ENCODE results near the gene GPC6.
"Not testable (repeated sequence)": the region's sequence is repeated elsewhere in the genome, so short reads cannot be mapped to it uniquely, and the experiment has no call there.

The GPC6 gene

GRCh38 chr13:94300401-94300800, 1073.8 kb downstream of the GPC6 start:
- H3K4me1 ChIP-seq (ENCODE audit: control insufficient read depth, insufficient read depth, low read length, poor library complexity, severe bottlenecking): peaks cover 9% of the 10 kb centered on the region
- H3K9me3 ChIP-seq (ENCODE audit: control insufficient read depth, low read length): no peaks in the 10 kb centered on the region
- no peak overlapping the region for H3K4me3 ChIP-seq (ENCODE audit: extremely low read depth, insufficient read depth, low read length, poor library complexity, severe bottlenecking)
- H3K27ac ChIP-seq (ENCODE audit: low read depth, low read length, severe bottlenecking): no peak overlapping the region
- no peaks in the 10 kb centered on the region for H3K36me3 ChIP-seq (ENCODE audit: control insufficient read depth, insufficient read depth, low read length)
- WGBS, 2 experiments (ENCODE audit: insufficient coverage in 2 of 2): 78 to 100% methylated on average over 1 to 3 of the region's 4 CpGs

GRCh38 chr13:94301487-94301886, 1074.9 kb downstream of the GPC6 start:
- 80% methylated on average over 1 of the region's 1 CpG; no CpG with 5 or more reads in 1 of the 2 experiments for WGBS, 2 experiments (ENCODE audit: insufficient coverage in 2 of 2)
- H3K4me1 ChIP-seq (ENCODE audit: control insufficient read depth, insufficient read depth, low read length, poor library complexity, severe bottlenecking): peaks cover 16% of the 10 kb centered on the region
- no peaks in the 10 kb centered on the region for H3K9me3 ChIP-seq (ENCODE audit: control insufficient read depth, low read length)
- no peaks in the 10 kb centered on the region for H3K36me3 ChIP-seq (ENCODE audit: control insufficient read depth, insufficient read depth, low read length)
- H3K27ac ChIP-seq (ENCODE audit: low read depth, low read length, severe bottlenecking): no peak overlapping the region
- H3K4me3 ChIP-seq (ENCODE audit: extremely low read depth, insufficient read depth, low read length, poor library complexity, severe bottlenecking): no peak overlapping the region

- WGBS, 2 experiments (ENCODE audit: insufficient coverage in 2 of 2): 86 to 95% methylated on average over 16 of the region's 20 CpGs
- H3K4me1 ChIP-seq (ENCODE audit: control insufficient read depth, insufficient read depth, low read length, poor library complexity, severe bottlenecking): peaks cover 17% of the 10 kb centered on the region
- H3K4me3 ChIP-seq (ENCODE audit: extremely low read depth, insufficient read depth, low read length, poor library complexity, severe bottlenecking); H3K9me3 ChIP-seq (ENCODE audit: control insufficient read depth, low read length); H3K36me3 ChIP-seq (ENCODE audit: control insufficient read depth, insufficient read depth, low read length); H3K27ac ChIP-seq (ENCODE audit: low read depth, low read length, severe bottlenecking): not testable (repeated sequence)
Observed at GRCh38 chr13:94302847-94303565, 1076.4 kb downstream of the GPC6 start.

GRCh38 chr13:94303644-94304174, 1077.1 kb downstream of the GPC6 start:
- no peaks in the 10 kb centered on the region for H3K36me3 ChIP-seq (ENCODE audit: control insufficient read depth, insufficient read depth, low read length)
- no peak overlapping the region for H3K4me3 ChIP-seq (ENCODE audit: extremely low read depth, insufficient read depth, low read length, poor library complexity, severe bottlenecking)
- peaks cover 20% of the 10 kb centered on the region for H3K4me1 ChIP-seq (ENCODE audit: control insufficient read depth, insufficient read depth, low read length, poor library complexity, severe bottlenecking)
- no peak overlapping the region for H3K27ac ChIP-seq (ENCODE audit: low read depth, low read length, severe bottlenecking)
- no peaks in the 10 kb centered on the region for H3K9me3 ChIP-seq (ENCODE audit: control insufficient read depth, low read length)
- 34 to 44% methylated on average over 4 of the region's 7 CpGs for WGBS, 2 experiments (ENCODE audit: insufficient coverage in 2 of 2)

GRCh38 chr13:94305033-94305432, 1078.4 kb downstream of the GPC6 start:
- Histone ChIP-seq H3K36me3 (ENCODE audit: control insufficient read depth, insufficient read depth, low read length) (no peaks in the 10 kb centered on the region), H3K27ac (ENCODE audit: low read depth, low read length, severe bottlenecking) (no peak overlapping the region), H3K4me1 (ENCODE audit: control insufficient read depth, insufficient read depth, low read length, poor library complexity, severe bottlenecking) (peaks cover 26% of the 10 kb centered on the region), H3K4me3 (ENCODE audit: extremely low read depth, insufficient read depth, low read length, poor library complexity, severe bottlenecking) (no peak overlapping the region), H3K9me3 (ENCODE audit: control insufficient read depth, low read length) (no peaks in the 10 kb centered on the region)
- WGBS, 2 experiments (ENCODE audit: insufficient coverage in 2 of 2): no CpG with 5 or more reads among the region's 2 CpGs

GRCh38 chr13:94305463-94305862, 1078.9 kb downstream of the GPC6 start:
- H3K4me1 ChIP-seq (ENCODE audit: control insufficient read depth, insufficient read depth, low read length, poor library complexity, severe bottlenecking): peaks cover 29% of the 10 kb centered on the region

GRCh38 chr13:94305934-94306333, 1079.3 kb downstream of the GPC6 start:
- Histone ChIP-seq H3K4me1 (ENCODE audit: control insufficient read depth, insufficient read depth, low read length, poor library complexity, severe bottlenecking) (peaks cover 34% of the 10 kb centered on the region), H3K9me3 (ENCODE audit: control insufficient read depth, low read length) (no peaks in the 10 kb centered on the region), H3K4me3 (ENCODE audit: extremely low read depth, insufficient read depth, low read length, poor library complexity, severe bottlenecking) (no peak overlapping the region), H3K27ac (ENCODE audit: low read depth, low read length, severe bottlenecking) (no peak overlapping the region), H3K36me3 (ENCODE audit: control insufficient read depth, insufficient read depth, low read length) (no peaks in the 10 kb centered on the region)
- 73 to 93% methylated on average over 2 to 4 of the region's 4 CpGs for WGBS, 2 experiments (ENCODE audit: insufficient coverage in 2 of 2)

More at GRCh38 chr13:94305463-94305862, 1078.9 kb downstream of the GPC6 start:
- H3K36me3 ChIP-seq (ENCODE audit: control insufficient read depth, insufficient read depth, low read length): no peaks in the 10 kb centered on the region
- no peaks in the 10 kb centered on the region for H3K9me3 ChIP-seq (ENCODE audit: control insufficient read depth, low read length)
- 83% methylated on average over 1 of the region's 1 CpG; no CpG with 5 or more reads in 1 of the 2 experiments for WGBS, 2 experiments (ENCODE audit: insufficient coverage in 2 of 2)
- no peak overlapping the region for H3K4me3 ChIP-seq (ENCODE audit: extremely low read depth, insufficient read depth, low read length, poor library complexity, severe bottlenecking)
- H3K27ac ChIP-seq (ENCODE audit: low read depth, low read length, severe bottlenecking): no peak overlapping the region

GRCh38 chr13:94308832-94309231, 1082.2 kb downstream of the GPC6 start:
- no peak overlapping the region for H3K27ac ChIP-seq (ENCODE audit: low read depth, low read length, severe bottlenecking)
- H3K36me3 ChIP-seq (ENCODE audit: control insufficient read depth, insufficient read depth, low read length): no peaks in the 10 kb centered on the region
- no peak overlapping the region for H3K4me3 ChIP-seq (ENCODE audit: extremely low read depth, insufficient read depth, low read length, poor library complexity, severe bottlenecking)
- 92 to 93% methylated on average over 3 of the region's 4 CpGs for WGBS, 2 experiments (ENCODE audit: insufficient coverage in 2 of 2)
- no peaks in the 10 kb centered on the region for H3K9me3 ChIP-seq (ENCODE audit: control insufficient read depth, low read length)
- H3K4me1 ChIP-seq (ENCODE audit: control insufficient read depth, insufficient read depth, low read length, poor library complexity, severe bottlenecking): peaks cover 46% of the 10 kb centered on the region

- Histone ChIP-seq H3K36me3 (ENCODE audit: control insufficient read depth, insufficient read depth, low read length) (no peaks in the 10 kb centered on the region), H3K4me1 (ENCODE audit: control insufficient read depth, insufficient read depth, low read length, poor library complexity, severe bottlenecking) (peaks cover 41% of the 10 kb centered on the region), H3K27ac (ENCODE audit: low read depth, low read length, severe bottlenecking) (peak overlapping the region; percentile 78), H3K4me3 (ENCODE audit: extremely low read depth, insufficient read depth, low read length, poor library complexity, severe bottlenecking) (no peak overlapping the region), H3K9me3 (ENCODE audit: control insufficient read depth, low read length) (no peaks in the 10 kb centered on the region)
- 60% methylated on average over 1 of the region's 3 CpGs; no CpG with 5 or more reads in 1 of the 2 experiments for WGBS, 2 experiments (ENCODE audit: insufficient coverage in 2 of 2)
Observed at GRCh38 chr13:94309576-94309975, 1083.0 kb downstream of the GPC6 start.

GRCh38 chr13:94309997-94310855, 1083.6 kb downstream of the GPC6 start:
- H3K4me1 ChIP-seq (ENCODE audit: control insufficient read depth, insufficient read depth, low read length, poor library complexity, severe bottlenecking): peaks cover 38% of the 10 kb centered on the region
- H3K36me3 ChIP-seq (ENCODE audit: control insufficient read depth, insufficient read depth, low read length): no peaks in the 10 kb centered on the region
- H3K27ac ChIP-seq (ENCODE audit: low read depth, low read length, severe bottlenecking): peak overlapping the region; percentile 78
- no peaks in the 10 kb centered on the region for H3K9me3 ChIP-seq (ENCODE audit: control insufficient read depth, low read length)
- no peak overlapping the region for H3K4me3 ChIP-seq (ENCODE audit: extremely low read depth, insufficient read depth, low read length, poor library complexity, severe bottlenecking)
- WGBS, 2 experiments (ENCODE audit: insufficient coverage in 2 of 2): 91 to 100% methylated on average over 1 to 5 of the region's 8 CpGs
